Neural progenitor cell (in vitro differentiated cells): ENCODE results near the gene NEURL1.

ENCODE experiments used
- CTCF ChIP-seq: fragments of 200-600 bp; sonication (generic); IDR thresholded peaks from 2 replicates; pipeline ENCODE4 v1.5.1; 2017; ENCODE audit warnings: antibody characterized with exemption, mild to moderate bottlenecking
- EZH2 ChIP-seq: fragments of 200-600 bp; sonication (generic); IDR thresholded peaks from 2 replicates; pipeline ENCODE4 v1.6.1; 2017; ENCODE audit warnings: antibody characterized with exemption, mild to moderate bottlenecking, moderate library complexity
- EZH2phosphoT487 ChIP-seq: fragments of 200-600 bp; sonication (generic); IDR thresholded peaks from 2 replicates; pipeline ENCODE4 v1.6.1; 2017; ENCODE audit warnings: antibody characterized with exemption

GRCh38 chr10:103510046-103510685 lies 16.7 kb downstream of the NEURL1 start:
- no peak for TF ChIP-seq EZH2phosphoT487
- TF ChIP-seq CTCF: no peak
- TF ChIP-seq EZH2: no peak
